Choroid plexus epithelial cell (primary cell): ENCODE measurements around the gene SCRN2.

ENCODE experiments used
- DNase-seq: peaks from one replicate; pipeline ENCODE4 v3.0.0-alpha.2; 2010; ENCODE audit warnings: low read depth
- H3K4me3 ChIP-seq: 2 replicates; pipeline ENCODE4 v1.5.1; 2011; ENCODE audit warnings: low read depth, mild to moderate bottlenecking, control low read depth, low read length, moderate library complexity
- CTCF ChIP-seq: conservative IDR thresholded peaks from 2 replicates; pipeline ENCODE4 v1.5.1; 2011; ENCODE audit warnings: low read depth, mild to moderate bottlenecking, control low read depth, inconsistent platforms, low read length, moderate library complexity

The SCRN2 gene

DNA sequence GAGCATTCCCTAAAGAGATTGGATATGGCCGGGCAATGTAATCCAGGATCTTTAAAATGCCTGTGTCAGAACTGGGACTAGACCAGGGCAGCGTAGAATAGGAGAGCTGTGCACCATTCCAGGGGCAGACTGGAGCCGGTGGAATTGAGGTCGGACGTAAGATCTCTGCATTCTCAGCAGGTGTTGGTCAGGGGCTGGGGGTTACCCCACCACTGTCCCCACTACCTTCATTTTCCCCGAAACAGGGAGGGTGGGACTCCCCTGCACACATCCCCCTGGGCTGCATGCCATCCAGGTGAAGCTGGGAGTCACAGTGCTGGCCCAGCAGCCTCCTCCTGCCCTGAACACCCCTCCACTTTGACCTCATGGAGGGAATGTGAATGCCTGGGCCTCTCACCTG, 37.3 kb downstream of the SCRN2 start:
- TF ChIP-seq CTCF: no peak
- H3K4me3 ChIP-seq: no peak overlapping the region
- DNase-seq: no peak

DNA sequence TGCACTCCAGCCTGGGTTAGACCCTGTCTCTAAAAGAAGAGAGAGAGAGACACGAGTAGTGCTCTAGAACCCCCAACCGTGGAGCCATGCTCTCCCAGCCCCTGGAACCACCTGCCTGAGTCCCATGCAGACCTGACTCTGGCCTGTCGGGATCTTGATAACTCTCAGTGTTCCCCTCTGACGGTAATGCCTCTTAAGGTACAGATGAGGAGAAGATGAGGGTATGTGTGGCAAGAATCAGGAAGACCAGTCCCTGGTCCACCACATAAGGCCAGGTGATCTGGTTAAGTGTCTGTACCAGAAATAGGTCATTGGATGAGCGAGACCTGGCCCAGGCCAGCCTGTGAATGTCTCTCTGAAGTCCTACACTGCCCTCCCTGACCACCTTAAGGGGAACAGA, 37.9 kb downstream of the SCRN2 start:
- H3K4me3 ChIP-seq: no peak overlapping the region
- no peak for DNase-seq
- no peak for TF ChIP-seq CTCF

- peak; percentile 75 for DNase-seq
- peak; percentile 79 for TF ChIP-seq CTCF
- H3K4me3 ChIP-seq: no peak overlapping the region
Observed at GRCh38 chr17:47802341-47803022, 38.6 kb downstream of the SCRN2 start.

GRCh38 chr17:47801906-47802305, 39.2 kb downstream of the SCRN2 start:
- no peak overlapping the region for H3K4me3 ChIP-seq
- no peak for TF ChIP-seq CTCF
- no peak for DNase-seq

GRCh38 chr17:47801176-47801765, 39.8 kb downstream of the SCRN2 start:
- H3K4me3 ChIP-seq: no peak overlapping the region
- TF ChIP-seq CTCF: no peak
- no peak for DNase-seq

GRCh38 chr17:47800686-47801085, 40.4 kb downstream of the SCRN2 start:
- DNase-seq: no peak
- H3K4me3 ChIP-seq: no peak overlapping the region
- no peak for TF ChIP-seq CTCF

- no peak for DNase-seq
- H3K4me3 ChIP-seq: no peak overlapping the region
- TF ChIP-seq CTCF: no peak
Observed at GRCh38 chr17:47797797-47798196, 43.3 kb downstream of the SCRN2 start.
